ENCODE measurements around the gene ZCCHC10.

DNA sequence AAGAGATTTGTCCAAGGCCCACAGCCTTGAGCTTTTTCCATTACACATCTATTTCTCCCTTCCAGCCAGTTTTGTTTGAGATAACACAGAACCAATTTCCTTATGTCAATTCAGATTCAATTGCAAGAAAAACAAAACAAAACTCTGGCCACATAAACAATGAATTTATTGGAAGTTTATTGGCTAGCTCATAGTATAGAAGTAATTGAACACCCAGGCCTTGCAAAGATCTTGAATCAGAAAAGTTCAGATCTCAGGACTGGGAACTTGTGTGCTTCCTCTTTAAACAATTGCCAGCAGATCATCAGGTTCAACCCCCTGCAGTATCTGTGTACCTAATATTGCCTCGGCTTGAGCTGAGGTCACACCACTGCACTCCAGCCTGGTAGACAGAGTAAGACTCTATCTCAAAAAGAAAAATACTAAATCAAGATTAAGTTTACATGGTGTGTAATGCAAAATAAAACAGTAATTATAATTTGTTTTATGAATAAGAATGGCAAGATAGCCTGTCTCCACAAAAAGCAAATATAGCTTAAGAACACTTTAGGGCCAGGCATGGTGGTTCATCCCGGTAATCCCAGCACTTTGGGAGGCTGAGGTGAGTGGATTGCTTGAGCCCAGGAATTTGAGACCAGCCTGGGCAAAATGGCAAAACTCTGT is 4.1 kb upstream of the ZCCHC10 start:
- TF ChIP-seq, protein P1, sequence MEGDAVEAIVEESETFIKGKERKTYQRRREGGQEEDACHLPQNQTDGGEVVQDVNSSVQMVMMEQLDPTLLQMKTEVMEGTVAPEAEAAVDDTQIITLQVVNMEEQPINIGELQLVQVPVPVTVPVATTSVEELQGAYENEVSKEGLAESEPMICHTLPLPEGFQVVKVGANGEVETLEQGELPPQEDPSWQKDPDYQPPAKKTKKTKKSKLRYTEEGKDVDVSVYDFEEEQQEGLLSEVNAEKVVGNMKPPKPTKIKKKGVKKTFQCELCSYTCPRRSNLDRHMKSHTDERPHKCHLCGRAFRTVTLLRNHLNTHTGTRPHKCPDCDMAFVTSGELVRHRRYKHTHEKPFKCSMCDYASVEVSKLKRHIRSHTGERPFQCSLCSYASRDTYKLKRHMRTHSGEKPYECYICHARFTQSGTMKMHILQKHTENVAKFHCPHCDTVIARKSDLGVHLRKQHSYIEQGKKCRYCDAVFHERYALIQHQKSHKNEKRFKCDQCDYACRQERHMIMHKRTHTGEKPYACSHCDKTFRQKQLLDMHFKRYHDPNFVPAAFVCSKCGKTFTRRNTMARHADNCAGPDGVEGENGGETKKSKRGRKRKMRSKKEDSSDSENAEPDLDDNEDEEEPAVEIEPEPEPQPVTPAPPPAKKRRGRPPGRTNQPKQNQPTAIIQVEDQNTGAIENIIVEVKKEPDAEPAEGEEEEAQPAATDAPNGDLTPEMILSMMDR (IDR thresholded peaks at IDR 0.05), result no peak
- TF ChIP-seq POLR2A (IDR thresholded peaks at IDR 0.05), result no peak
